ENCODE data around the gene VSIR. TPM values are rescaled to one million over a fixed set of nuclear protein-coding genes. Genes with fewer than 3 reads are reported as not detected.

The VSIR gene
- total and polyA plus RNA-seq, 2 donors (not counting 1 experiment from before 2014, with no cell fraction given), result 40.5 to 61.2 TPM

GRCh38 chr10:71753091-71753959, 20.0 kb downstream of the VSIR start:
- no peak overlapping the region for H2AFZ ChIP-seq (ENCODE audit: insufficient read depth, low read depth, low read length, poor library complexity, severe bottlenecking)
- peak overlapping the region; percentile 35 to 84 for H3K27ac ChIP-seq (ENCODE audit: low read length in 2 of 2)
- peak overlapping the region; percentile 96 for H3K27ac Mint-ChIP-seq
- CTCF ChIA-PET, result interaction anchor here (1.2 to 1.4 kb wide), 5 partner anchors 14 to 143 kb away, joined by 3 to 11 read pairs (median 6); no protein-coding TSS in a partner anchor
- WGBS (ENCODE audit: insufficient coverage), result 82% methylated on average over 9 of the region's 15 CpGs
- peak; percentile 71 for DNase-seq
- POLR2A ChIA-PET, result interaction anchor here (1.3 to 1.8 kb wide), 3 partner anchors 14 to 21 kb away, joined by 4 to 7 read pairs (median 6); partner anchors contain the start of gene VSIR
- H3K4me1 Mint-ChIP-seq, result peaks cover 83% of the 10 kb centered on the region
- peak overlapping the region; percentile 56 for H3K4me2 ChIP-seq (replicated peaks; ENCODE audit: low read depth, low read length, poor library complexity, severe bottlenecking)
- ATAC-seq (ENCODE audit: low read depth), result no peak
- H3K27me3 ChIP-seq (replicated peaks in 1 of 4; ENCODE audit: control extremely low read depth in 1 of 4, control insufficient read depth in 3 of 4, insufficient read depth in 4 of 4, low read length in 3 of 4), result no peaks in the 10 kb centered on the region
- H3K9me3 Mint-ChIP-seq (ENCODE audit: insufficient read depth), result no peaks in the 10 kb centered on the region
- H3K36me3 ChIP-seq (replicated peaks in 1 of 2; ENCODE audit: control extremely low read depth in 1 of 2, control insufficient read depth in 1 of 2, extremely low read depth in 1 of 2, insufficient read depth in 2 of 2, low read length in 1 of 2), result peaks cover 0 to 19% of the 10 kb centered on the region in 2 experiments
- H3K4me3 Mint-ChIP-seq, result peak overlapping the region; percentile 77
- no peaks in the 10 kb centered on the region for H4K20me1 ChIP-seq (ENCODE audit: control insufficient read depth, insufficient read depth, low read length, poor library complexity, severe bottlenecking)
- H3K79me2 ChIP-seq (ENCODE audit: control insufficient read depth, insufficient read depth, low read length), result no peaks in the 10 kb centered on the region
- peaks cover 93 to 94% of the 10 kb centered on the region in 2 donors for H3K4me1 ChIP-seq (ENCODE audit: control insufficient read depth in 2 of 2, insufficient read depth in 2 of 2, low read length in 2 of 2)
- intact Hi-C loops (cut with micrococcal nuclease), result no loop called here
- H3K4me3 ChIP-seq (ENCODE audit: control extremely low read depth in 1 of 5, extremely low read depth in 1 of 5, insufficient read depth in 1 of 5, low read depth in 2 of 5, low read length in 4 of 5), result no peak overlapping the region
- H3K27me3 Mint-ChIP-seq, result no peaks in the 10 kb centered on the region
- H3K9ac ChIP-seq (ENCODE audit: low read length), result peak overlapping the region; percentile 8
- no peak for TF ChIP-seq CTCF (IDR thresholded peaks at IDR 0.05)
- no peak for TF ChIP-seq EZH2 (IDR thresholded peaks at IDR 0.05; ENCODE audit: borderline replicate concordance, insufficient read depth, low read depth, low read length, poor library complexity, severe bottlenecking)
- H3K9me3 ChIP-seq (ENCODE audit: control extremely low read depth in 1 of 3, control insufficient read depth in 2 of 3, insufficient read depth in 1 of 3, low read length in 2 of 3), result no peaks in the 10 kb centered on the region
